Tibial nerve (tissue), 4 donors: ENCODE measurements around the gene TOR1A.

Experiments used
- EP300 ChIP-seq, 2 donors: sonication (generic); formaldehyde crosslinking; IDR thresholded peaks; one replicate each; pipeline ENCODE4 v1.6.1; 2017; ENCODE audit warnings: antibody characterized with exemption in 2 of 2, mild to moderate bottlenecking in 1 of 2
- POLR2A ChIP-seq, 2 donors: fragments of 450-650 bp; IDR thresholded peaks; one replicate each; pipeline ENCODE4 v1.6.1; 2017; ENCODE audit warnings: antibody characterized with exemption in 2 of 2, mild to moderate bottlenecking in 2 of 2, moderate library complexity in 2 of 2
- TF ChIP-seq, protein P1 (sequence below), 5 experiments: fragments of 200-600 bp in 3 of 5; fragments of 450-650 bp in 2 of 5; sonication (generic) in 3 of 5; IDR thresholded peaks; one replicate each; pipeline ENCODE4 v1.5.1; 2016 to 2019; ENCODE audit warnings: antibody characterized with exemption in 5 of 5, mild to moderate bottlenecking in 3 of 5, moderate library complexity in 2 of 5

DNA sequence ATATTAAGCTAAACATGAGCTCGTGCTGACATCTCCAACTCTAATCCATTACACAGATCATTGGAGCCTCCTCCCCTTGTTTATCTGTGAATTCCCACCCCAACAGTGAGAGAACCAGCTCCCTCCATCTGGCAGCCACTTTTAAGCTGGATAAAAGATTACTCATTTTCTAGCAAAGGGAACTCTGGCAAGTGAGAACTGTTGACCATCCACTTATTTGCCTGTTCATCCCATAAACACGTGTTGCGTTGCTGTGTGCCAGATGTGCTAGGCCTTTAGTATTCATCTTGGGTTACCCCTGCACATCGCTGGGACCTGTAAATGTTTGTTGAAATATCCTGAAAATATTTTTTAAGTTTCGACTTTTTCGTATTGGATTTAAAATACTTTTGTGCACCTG is 2.4 kb upstream of the TOR1A start:
- TF ChIP-seq, protein P1, sequence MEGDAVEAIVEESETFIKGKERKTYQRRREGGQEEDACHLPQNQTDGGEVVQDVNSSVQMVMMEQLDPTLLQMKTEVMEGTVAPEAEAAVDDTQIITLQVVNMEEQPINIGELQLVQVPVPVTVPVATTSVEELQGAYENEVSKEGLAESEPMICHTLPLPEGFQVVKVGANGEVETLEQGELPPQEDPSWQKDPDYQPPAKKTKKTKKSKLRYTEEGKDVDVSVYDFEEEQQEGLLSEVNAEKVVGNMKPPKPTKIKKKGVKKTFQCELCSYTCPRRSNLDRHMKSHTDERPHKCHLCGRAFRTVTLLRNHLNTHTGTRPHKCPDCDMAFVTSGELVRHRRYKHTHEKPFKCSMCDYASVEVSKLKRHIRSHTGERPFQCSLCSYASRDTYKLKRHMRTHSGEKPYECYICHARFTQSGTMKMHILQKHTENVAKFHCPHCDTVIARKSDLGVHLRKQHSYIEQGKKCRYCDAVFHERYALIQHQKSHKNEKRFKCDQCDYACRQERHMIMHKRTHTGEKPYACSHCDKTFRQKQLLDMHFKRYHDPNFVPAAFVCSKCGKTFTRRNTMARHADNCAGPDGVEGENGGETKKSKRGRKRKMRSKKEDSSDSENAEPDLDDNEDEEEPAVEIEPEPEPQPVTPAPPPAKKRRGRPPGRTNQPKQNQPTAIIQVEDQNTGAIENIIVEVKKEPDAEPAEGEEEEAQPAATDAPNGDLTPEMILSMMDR (IDR thresholded peaks at IDR 0.05) = no peak
- no peak for TF ChIP-seq EP300 (IDR thresholded peaks at IDR 0.05)
- TF ChIP-seq POLR2A (IDR thresholded peaks at IDR 0.05) = no peak
